SK-N-SH treated with all-trans-retinoic acid at 6 μM for 48 hours (cell line): Measurements from ENCODE around the gene NREP.

Experiments
- ATAC-seq: fragments of 200-7000 bp; cut with Tn5 transposase; 3 replicates; pipeline ENCODE4 v1.9.1; 2020; ENCODE audit warnings: mild to moderate bottlenecking, moderate library complexity
- BACH2 ChIP-seq: fragments of 250-450 bp; sonication (Bioruptor Pico); IDR thresholded peaks from 2 replicates; pipeline ENCODE4 v1.9.0; 2021; ENCODE audit warnings: mild to moderate bottlenecking, borderline replicate concordance
- CREB5 ChIP-seq: fragments of 250-450 bp; sonication (Bioruptor Pico); IDR thresholded peaks from 2 replicates; pipeline ENCODE4 v1.5.1; 2020; ENCODE audit warnings: low read depth, mild to moderate bottlenecking, moderate library complexity
- CSDC2 ChIP-seq: fragments of 250-450 bp; sonication (Bioruptor Pico); IDR thresholded peaks from 2 replicates; pipeline ENCODE4 v1.5.0; 2020; ENCODE audit warnings: mild to moderate bottlenecking, moderate library complexity
- CSRNP3 ChIP-seq: fragments of 250-450 bp; sonication (Bioruptor Pico); IDR thresholded peaks from 2 replicates; pipeline ENCODE4 v1.5.1; 2021; ENCODE audit warnings: mild to moderate bottlenecking, moderate library complexity
- ESRRG ChIP-seq: fragments of 250-450 bp; sonication (Bioruptor Pico); IDR thresholded peaks from 2 replicates; pipeline ENCODE4 v1.6.1; 2021; ENCODE audit warnings: mild to moderate bottlenecking
- GLIS3 ChIP-seq: fragments of 250-450 bp; sonication (Bioruptor Pico); IDR thresholded peaks from 2 replicates; pipeline ENCODE4 v1.5.0; 2020; ENCODE audit warnings: mild to moderate bottlenecking, moderate library complexity
- ISL1 ChIP-seq: fragments of 250-450 bp; sonication (Bioruptor Pico); IDR thresholded peaks from 2 replicates; pipeline ENCODE4 v2.1.2; 2022; ENCODE audit warnings: mild to moderate bottlenecking, moderate library complexity
- OSR1 ChIP-seq: fragments of 250-450 bp; sonication (Bioruptor Pico); IDR thresholded peaks from 2 replicates; pipeline ENCODE4 v1.8.0; 2022; ENCODE audit warnings: moderate library complexity, mild to moderate bottlenecking, inconsistent platforms
- PATZ1 ChIP-seq: fragments of 250-450 bp; sonication (Bioruptor Pico); IDR thresholded peaks from 2 replicates; pipeline ENCODE4 v1.8.0; 2020; ENCODE audit warnings: mild to moderate bottlenecking, moderate library complexity, borderline replicate concordance
- POU6F1 ChIP-seq: fragments of 250-450 bp; sonication (Bioruptor Pico); IDR thresholded peaks from 2 replicates; pipeline ENCODE4 v1.8.0; 2021; ENCODE audit warnings: low read depth, mild to moderate bottlenecking, moderate library complexity, borderline replicate concordance
- PPARA ChIP-seq: fragments of 250-450 bp; sonication (Bioruptor Pico); IDR thresholded peaks from 2 replicates; pipeline ENCODE4 v1.5.0; 2020; ENCODE audit warnings: mild to moderate bottlenecking, borderline replicate concordance
- RARB ChIP-seq: fragments of 250-450 bp; sonication (Bioruptor Pico); IDR thresholded peaks from 2 replicates; pipeline ENCODE4 v1.8.0; 2021; ENCODE audit warnings: mild to moderate bottlenecking, moderate library complexity
- SNAI2 ChIP-seq: fragments of 250-450 bp; sonication (Bioruptor Pico); IDR thresholded peaks from 2 replicates; pipeline ENCODE4 v1.5.0; 2020; ENCODE audit warnings: mild to moderate bottlenecking, moderate library complexity
- TCF4 ChIP-seq: fragments of 250-450 bp; sonication (Bioruptor Pico); IDR thresholded peaks from 2 replicates; pipeline ENCODE4 v1.8.0; 2021; ENCODE audit warnings: mild to moderate bottlenecking, moderate library complexity, borderline replicate concordance
- TOX ChIP-seq: fragments of 250-450 bp; sonication (Bioruptor Pico); IDR thresholded peaks from 2 replicates; pipeline ENCODE4 v1.8.0; 2021; ENCODE audit warnings: mild to moderate bottlenecking, moderate library complexity, borderline replicate concordance
- TSHZ2 ChIP-seq: fragments of 250-450 bp; sonication (Bioruptor Pico); IDR thresholded peaks from 2 replicates; pipeline ENCODE4 v1.5.0; 2020; ENCODE audit warnings: mild to moderate bottlenecking, moderate library complexity
- ZC3H10 ChIP-seq: fragments of 250-450 bp; sonication (Bioruptor Pico); IDR thresholded peaks from 2 replicates; pipeline ENCODE4 v1.5.1; 2021; ENCODE audit warnings: mild to moderate bottlenecking, moderate library complexity
- ZFP3 ChIP-seq: fragments of 250-450 bp; sonication (Bioruptor Pico); IDR thresholded peaks from 2 replicates; pipeline ENCODE4 v1.5.0; 2020; ENCODE audit warnings: mild to moderate bottlenecking, moderate library complexity
- ZFP30 ChIP-seq: fragments of 450-650 bp; formaldehyde crosslinking; IDR thresholded peaks from 2 replicates; pipeline ENCODE4 v1.5.0; 2022; ENCODE audit warnings: mild to moderate bottlenecking, moderate library complexity
- ZNF565 ChIP-seq: fragments of 450-650 bp; formaldehyde crosslinking; conservative IDR thresholded peaks from 2 replicates; pipeline ENCODE4 v1.5.0; 2020; ENCODE audit warnings: low read depth, mild to moderate bottlenecking, moderate library complexity
- ZNF70 ChIP-seq: fragments of 450-650 bp; formaldehyde crosslinking; IDR thresholded peaks from 2 replicates; pipeline ENCODE4 v1.5.0; 2020; ENCODE audit warnings: mild to moderate bottlenecking, moderate library complexity
- ZNF8 ChIP-seq: fragments of 450-650 bp; formaldehyde crosslinking; IDR thresholded peaks from 2 replicates; pipeline ENCODE4 v1.5.0; 2020; ENCODE audit warnings: mild to moderate bottlenecking, moderate library complexity

Gene NREP

GRCh38 chr5:111697215-111697614 is 59.8 kb downstream of the NREP start:
- TF ChIP-seq TSHZ2 (CRISPR knock-in tag): no peak
- TF ChIP-seq CSDC2: no peak
- no peak for TF ChIP-seq ZFP3 (CRISPR knock-in tag)
- no peak for TF ChIP-seq TCF4 (CRISPR knock-in tag)
- TF ChIP-seq ZNF8: no peak
- no peak for TF ChIP-seq BACH2
- TF ChIP-seq ZNF70 (CRISPR knock-in tag): no peak
- no peak for TF ChIP-seq ZNF565
- no peak for TF ChIP-seq CREB5 (CRISPR knock-in tag)
- TF ChIP-seq PATZ1 (CRISPR knock-in tag): no peak
- TF ChIP-seq ZFP30: no peak
- no peak for TF ChIP-seq ESRRG
- TF ChIP-seq GLIS3: no peak
- TF ChIP-seq POU6F1 (CRISPR knock-in tag): no peak
- TF ChIP-seq TOX (CRISPR knock-in tag): no peak
- no peak for TF ChIP-seq RARB (CRISPR knock-in tag)
- no peak for TF ChIP-seq CSRNP3
- TF ChIP-seq PPARA: no peak
- no peak for TF ChIP-seq SNAI2 (CRISPR knock-in tag)
- no peak for TF ChIP-seq ISL1
- peak; percentile 24 for ATAC-seq

GRCh38 chr5:111695991-111696390 is 61.0 kb downstream of the NREP start:
- TF ChIP-seq SNAI2 (CRISPR knock-in tag): no peak
- no peak for TF ChIP-seq PPARA
- no peak for TF ChIP-seq TOX (CRISPR knock-in tag)
- TF ChIP-seq TSHZ2 (CRISPR knock-in tag): no peak
- no peak for TF ChIP-seq PATZ1 (CRISPR knock-in tag)
- no peak for TF ChIP-seq CREB5 (CRISPR knock-in tag)
- TF ChIP-seq BACH2: no peak
- no peak for TF ChIP-seq POU6F1 (CRISPR knock-in tag)
- no peak for TF ChIP-seq ZNF8
- TF ChIP-seq RARB (CRISPR knock-in tag): no peak
- TF ChIP-seq ZNF70 (CRISPR knock-in tag): no peak
- no peak for TF ChIP-seq ZC3H10 (CRISPR knock-in tag)
- no peak for TF ChIP-seq ZFP3 (CRISPR knock-in tag)
- TF ChIP-seq ESRRG: no peak
- TF ChIP-seq ZNF565: no peak
- TF ChIP-seq ISL1: no peak
- TF ChIP-seq TCF4 (CRISPR knock-in tag): no peak
- no peak for TF ChIP-seq OSR1
- no peak for TF ChIP-seq ZFP30
- ATAC-seq: no peak
